K562 (cell line): ENCODE results near the gene PPP2R3B. TPM values are rescaled to one million over a fixed set of nuclear protein-coding genes. Genes with fewer than 3 reads are reported as not detected.

ENCODE experiments used
- ATAC-seq: fragments of 200-7000 bp; cut with Tn5 transposase; 3 replicates; pipeline ENCODE4 v1.9.1; 2020; ENCODE audit warnings: moderate library complexity
- BruUV-seq: library from RNA; stranded (reverse); fragments of 400-500 nt; replicated peaks from 2 replicates; lab custom pipeline; 2021; lab: Mats Ljungman, UMichigan
- CTCF ChIA-PET: fragments of 300-600 bp; formaldehyde crosslinking; extraction: SDS; loops from one replicate; lab custom pipeline; 2021; ENCODE audit warnings: low intra/inter-chr PET ratio; lab: Yijun Ruan, JAX
- POLR2A ChIA-PET: fragments of 300-600, 350-650 bp; sonication (Branson Sonifier 250); formaldehyde crosslinking; extraction: SDS; loops from one replicate; lab custom pipeline; 2021; ENCODE audit warnings: antibody characterized with exemption, inconsistent platforms; lab: Yijun Ruan, JAX
- DNase-seq, 4 experiments: peaks; one replicate each; pipeline versions ENCODE4 v3.0.0 to v3.0.0-alpha.2; 2011 to 2018; ENCODE audit warnings: low spot score in 3 of 4, mixed read lengths in 3 of 4; ENCODE audit errors: extremely low read depth in 1 of 4
- FAIRE-seq: peaks from 2 replicates; lab custom pipeline; 2011; peaks lifted over from hg19 to GRCh38; lab: Jason Lieb, UNC
- H2AFZ ChIP-seq: 2 replicates; pipeline ENCODE4 v1.6.0; 2011; ENCODE audit warnings: low read depth, low read length, control low read depth, inconsistent platforms
- H3K27ac ChIP-seq: fragments of 200-600 bp; 3 replicates; pipeline ENCODE4 v1.8.0; 2011; ENCODE audit warnings: low read depth, mild to moderate bottlenecking, control low read depth, inconsistent platforms, low read length, moderate library complexity, mixed read lengths; ENCODE audit errors: extremely low read depth
- H3K27me3 ChIP-seq, 2 experiments: fragments of 300-600 bp in 1 of 2; 2 replicates in 1 of 2; 3 replicates in 1 of 2; pipeline versions ENCODE4 v1.6.0 to v1.8.0; 2011; ENCODE audit warnings: inconsistent platforms in 2 of 2, low read length in 2 of 2, mild to moderate bottlenecking in 1 of 2, mixed read lengths in 1 of 2, moderate library complexity in 1 of 2; ENCODE audit not compliant: control insufficient read depth in 2 of 2, insufficient read depth in 2 of 2
- H3K36me3 ChIP-seq: fragments of 300-600 bp; 3 replicates; pipeline ENCODE4 v1.8.0; 2011; ENCODE audit warnings: mild to moderate bottlenecking, low read length, inconsistent platforms; ENCODE audit not compliant: control insufficient read depth, insufficient read depth
- H3K4me1 ChIP-seq, 2 experiments: fragments of 200-600 bp in 1 of 2; replicated peaks in 1 of 2; 2 replicates in 1 of 2; 3 replicates in 1 of 2; pipeline versions ENCODE4 v1.5.1 to v1.8.0; 2011; ENCODE audit warnings: inconsistent platforms in 2 of 2, low read length in 2 of 2, mild to moderate bottlenecking in 1 of 2, mixed read lengths in 1 of 2, moderate library complexity in 1 of 2; ENCODE audit not compliant: control insufficient read depth in 2 of 2, insufficient read depth in 2 of 2
- H3K4me2 ChIP-seq: 2 replicates; pipeline ENCODE4 v1.6.1; 2011; ENCODE audit warnings: low read length, control low read depth, inconsistent platforms, mixed read lengths; ENCODE audit not compliant: insufficient read depth
- H3K4me3 ChIP-seq: fragments of 200-600 bp; sonication (generic), shearing (Covaris generic); 2 replicates; pipeline ENCODE4 v1.5.1; 2016; ENCODE audit warnings: control low read depth, inconsistent platforms
- H3K79me2 ChIP-seq: fragments of 200-600 bp; 3 replicates; pipeline ENCODE4 v1.8.0; 2011; ENCODE audit warnings: low read length, inconsistent platforms; ENCODE audit not compliant: control insufficient read depth, insufficient read depth
- H3K9ac ChIP-seq, 2 experiments: 2 replicates each; pipeline versions ENCODE4 v1.6.0 to v1.6.1; 2011; ENCODE audit warnings: low read depth in 2 of 2, low read length in 2 of 2, control low read depth in 1 of 2, inconsistent platforms in 1 of 2, mild to moderate bottlenecking in 1 of 2, mixed read lengths in 1 of 2; ENCODE audit not compliant: insufficient read depth in 1 of 2
- H3K9me1 ChIP-seq: one replicate; pipeline ENCODE4 v1.6.0; 2011; ENCODE audit warnings: inconsistent platforms, mild to moderate bottlenecking, low read length, moderate library complexity; ENCODE audit not compliant: control insufficient read depth, insufficient read depth
- H3K9me3 ChIP-seq: replicated peaks from 2 replicates; pipeline ENCODE4 v1.5.1; 2011; ENCODE audit warnings: low read depth, low read length, inconsistent platforms; ENCODE audit not compliant: control insufficient read depth, insufficient read depth
- H4K20me1 ChIP-seq: replicated peaks from 2 replicates; pipeline ENCODE4 v1.6.1; 2011; ENCODE audit warnings: low read length, inconsistent platforms, mixed read lengths; ENCODE audit not compliant: control insufficient read depth, insufficient read depth
- CCNT2 ChIP-seq: IDR thresholded peaks from 2 replicates; pipeline ENCODE4 v1.6.1; 2011; ENCODE audit warnings: borderline replicate concordance, low read depth, mild to moderate bottlenecking, moderate library complexity, mixed read lengths, low read length; ENCODE audit not compliant: insufficient read length; ENCODE audit errors: extremely low read depth
- ETS2 ChIP-seq: IDR thresholded peaks from 2 replicates; pipeline ENCODE4 v1.6.1; 2016; ENCODE audit warnings: borderline replicate concordance, missing genetic modification characterization, mild to moderate bottlenecking, moderate library complexity, missing compliant biosample characterization; ENCODE audit not compliant: poor library complexity, severe bottlenecking
- SAFB ChIP-seq: fragments of 200-400 bp; formaldehyde crosslinking; IDR thresholded peaks from 2 replicates; pipeline ENCODE4 v1.6.1; 2017; ENCODE audit warnings: low read depth, low read length, borderline replicate concordance
- SETDB1 ChIP-seq: IDR thresholded peaks from one replicate; pipeline ENCODE4 v1.6.1; 2012; ENCODE audit warnings: low read length, control low read depth, inconsistent platforms
- SMARCA5 ChIP-seq: fragments of 450-650 bp; IDR thresholded peaks from 2 replicates; pipeline ENCODE4 v1.6.1; 2016
- STAG1 ChIP-seq: sonication (generic); formaldehyde crosslinking; IDR thresholded peaks from 2 replicates; pipeline ENCODE4 v1.5.0; 2020; ENCODE audit warnings: missing genetic modification reagents, borderline replicate concordance
- ZC3H4 ChIP-seq: sonication (generic); formaldehyde crosslinking; IDR thresholded peaks from 2 replicates; pipeline ENCODE4 v1.9.0; 2021; ENCODE audit warnings: missing genetic modification reagents, borderline replicate concordance
- ZNF79 ChIP-seq: fragments of 250-450 bp; sonication (Bioruptor Pico); IDR thresholded peaks from 2 replicates; pipeline ENCODE4 v1.4.0; 2020; ENCODE audit warnings: low read depth, mild to moderate bottlenecking, moderate library complexity
- WGBS: fragments of 100-300 bp; shearing (Covaris generic); methylation state at CpG from one replicate; pipeline ENCODE4 v1.1.6; 2016; ENCODE audit warnings: low coverage, mixed read lengths; ENCODE audit not compliant: insufficient coverage; ENCODE audit errors: missing lambda C conversion rate; 5-methylcytosine and 5-hydroxymethylcytosine counted together
- in situ Hi-C: fragments of 300-500 bp; cut with MboI; formaldehyde crosslinking; loops from 4 replicates; pipeline ENCODE4 v1.15.0; 2018; ENCODE audit warnings: inconsistent platforms, mixed read lengths
- intact Hi-C: fragments of 100-400 bp; cut with micrococcal nuclease; formaldehyde crosslinking; loops from 2 replicates; pipeline ENCODE4 v1.14.2; 2022
- polyA plus RNA-seq, 8 experiments: library from polyadenylated mRNA; depleted of rRNA in 4 of 8; stranded (reverse) in 5 of 8; unstranded in 3 of 8; fragments of >200 nt; fragmentation: Nextera tagmentation in 2 of 8; fragmentation: Illumina TruSeq in 1 of 8; extraction: Ambion mirVana in 2 of 8; extraction: Trizol in 1 of 8; gene quantifications; 2 replicates each; pipeline versions ENCODE4 v1.2.1 to v1.2.3, GENCODE V29; 2011 to 2014; ENCODE audit warnings: inconsistent platforms in 1 of 8, missing spikeins in 1 of 8
- total RNA-seq, 7 experiments: library from RNA; depleted of rRNA in 6 of 7; stranded (reverse); fragments of >200 nt in 6 of 7; fragmentation: Illumina TruSeq in 2 of 7; extraction: Trizol in 2 of 7; gene quantifications; 2 replicates each; pipeline versions ENCODE4 v1.2.1 to v1.2.3, GENCODE V29; 2011 to 2021; ENCODE audit warnings: low replicate concordance in 1 of 7
- TF ChIP-seq, protein P1 (sequence below): fragments of 450-650 bp; IDR thresholded peaks from 2 replicates; pipeline ENCODE4 v1.6.1; 2016; ENCODE audit warnings: antibody characterized with exemption
- TF ChIP-seq, protein P2 (sequence below): fragments of 250-450 bp; sonication (Bioruptor Pico); IDR thresholded peaks from 2 replicates; pipeline ENCODE4 v1.8.0; 2022; ENCODE audit warnings: inconsistent platforms

The PPP2R3B gene
- total and polyA plus RNA-seq, 9 of the 15 experiments (the other 6 are each of a cell fraction or from before 2014, with no cell fraction given), result 0.04 to 18.2 (median 8.2) TPM; not detected in 1

DNA sequence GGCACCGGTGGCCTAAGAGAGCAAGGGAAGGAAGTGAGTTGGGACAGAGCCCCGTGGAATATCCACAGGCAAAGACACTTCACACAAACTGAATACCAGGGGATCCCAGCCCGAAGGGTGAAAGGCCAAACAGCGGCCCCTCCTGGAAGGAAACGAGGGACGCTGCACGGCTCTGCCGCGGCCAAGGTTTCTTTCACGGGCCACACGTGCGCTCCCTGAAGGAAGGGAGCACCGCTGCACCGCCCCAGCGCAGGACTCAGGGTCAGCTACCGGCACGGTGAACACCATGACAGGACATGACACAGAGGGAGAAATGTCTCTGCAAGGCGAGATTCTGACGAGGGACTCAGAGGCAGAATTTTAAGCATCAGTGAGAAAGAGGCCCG lies 36.6 kb downstream of the PPP2R3B start:
- no peak overlapping the region for H3K4me3 ChIP-seq
- ATAC-seq, result no peak
- TF ChIP-seq ZC3H4 (CRISPR knock-in tag), result no peak
- TF ChIP-seq SAFB, result no peak
- TF ChIP-seq ETS2, result no peak
- TF ChIP-seq, protein P1, sequence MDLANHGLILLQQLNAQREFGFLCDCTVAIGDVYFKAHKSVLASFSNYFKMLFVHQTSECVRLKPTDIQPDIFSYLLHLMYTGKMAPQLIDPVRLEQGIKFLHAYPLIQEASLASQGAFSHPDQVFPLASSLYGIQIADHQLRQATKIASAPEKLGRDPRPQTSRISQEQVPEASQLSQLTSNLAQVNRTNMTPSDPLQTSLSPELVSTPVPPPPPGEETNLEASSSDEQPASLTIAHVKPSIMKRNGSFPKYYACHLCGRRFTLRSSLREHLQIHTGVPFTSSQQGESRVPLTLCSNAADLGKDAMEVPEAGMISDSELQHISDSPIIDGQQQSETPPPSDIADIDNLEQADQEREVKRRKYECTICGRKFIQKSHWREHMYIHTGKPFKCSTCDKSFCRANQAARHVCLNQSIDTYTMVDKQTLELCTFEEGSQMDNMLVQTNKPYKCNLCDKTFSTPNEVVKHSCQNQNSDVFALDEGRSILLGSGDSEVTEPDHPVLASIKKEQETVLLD, result no peak
- TF ChIP-seq CCNT2, result no peak
- TF ChIP-seq STAG1 (CRISPR knock-in tag), result no peak
- no peak for TF ChIP-seq SETDB1
- TF ChIP-seq, protein P2, sequence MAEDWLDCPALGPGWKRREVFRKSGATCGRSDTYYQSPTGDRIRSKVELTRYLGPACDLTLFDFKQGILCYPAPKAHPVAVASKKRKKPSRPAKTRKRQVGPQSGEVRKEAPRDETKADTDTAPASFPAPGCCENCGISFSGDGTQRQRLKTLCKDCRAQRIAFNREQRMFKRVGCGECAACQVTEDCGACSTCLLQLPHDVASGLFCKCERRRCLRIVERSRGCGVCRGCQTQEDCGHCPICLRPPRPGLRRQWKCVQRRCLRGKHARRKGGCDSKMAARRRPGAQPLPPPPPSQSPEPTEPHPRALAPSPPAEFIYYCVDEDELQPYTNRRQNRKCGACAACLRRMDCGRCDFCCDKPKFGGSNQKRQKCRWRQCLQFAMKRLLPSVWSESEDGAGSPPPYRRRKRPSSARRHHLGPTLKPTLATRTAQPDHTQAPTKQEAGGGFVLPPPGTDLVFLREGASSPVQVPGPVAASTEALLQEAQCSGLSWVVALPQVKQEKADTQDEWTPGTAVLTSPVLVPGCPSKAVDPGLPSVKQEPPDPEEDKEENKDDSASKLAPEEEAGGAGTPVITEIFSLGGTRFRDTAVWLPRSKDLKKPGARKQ (CRISPR knock-in tag), result no peak
- TF ChIP-seq SMARCA5, result no peak
- TF ChIP-seq ZNF79 (CRISPR knock-in tag), result no peak
- no peaks in the 10 kb centered on the region for H4K20me1 ChIP-seq
- H3K79me2 ChIP-seq, result no peaks in the 10 kb centered on the region
- no peak overlapping the region for H3K4me2 ChIP-seq
- H3K27me3 ChIP-seq, result no peaks in the 10 kb centered on the region
- H3K9ac ChIP-seq, result no peak overlapping the region
- CTCF ChIA-PET, result no interaction called here
- no peak overlapping the region for H2AFZ ChIP-seq
- no peaks in the 10 kb centered on the region for H3K9me1 ChIP-seq
- 88% methylated on average over 12 of the region's 20 CpGs for WGBS
- no peak for DNase-seq
- POLR2A ChIA-PET, result no interaction called here
- H3K4me1 ChIP-seq, result 0 out of 5 replicates have a peak, but pooled peaks cover 0 to 4% of the 10 kb centered on the region in 2 experiments
- no peak overlapping the region for H3K27ac ChIP-seq
- no TSS peak for BruUV-seq
- H3K36me3 ChIP-seq, result no peaks in the 10 kb centered on the region
- H3K9me3 ChIP-seq, result no peaks in the 10 kb centered on the region
- no peak for FAIRE-seq
- in situ Hi-C loops (no loop called here), intact Hi-C loops (no loop called here)
